NCI-H82 (cell line): ENCODE measurements around the gene CTDSPL.
"Not testable (repeated sequence)": the region's sequence is repeated elsewhere in the genome, so short reads cannot be mapped to it uniquely, and the experiment has no call there.

ENCODE experiments used
- DNase-seq: peaks from one replicate; lab custom pipeline; 2025; lab: John Stamatoyannopoulos, UW

Gene CTDSPL, protein sequence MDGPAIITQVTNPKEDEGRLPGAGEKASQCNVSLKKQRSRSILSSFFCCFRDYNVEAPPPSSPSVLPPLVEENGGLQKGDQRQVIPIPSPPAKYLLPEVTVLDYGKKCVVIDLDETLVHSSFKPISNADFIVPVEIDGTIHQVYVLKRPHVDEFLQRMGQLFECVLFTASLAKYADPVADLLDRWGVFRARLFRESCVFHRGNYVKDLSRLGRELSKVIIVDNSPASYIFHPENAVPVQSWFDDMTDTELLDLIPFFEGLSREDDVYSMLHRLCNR

DNA sequence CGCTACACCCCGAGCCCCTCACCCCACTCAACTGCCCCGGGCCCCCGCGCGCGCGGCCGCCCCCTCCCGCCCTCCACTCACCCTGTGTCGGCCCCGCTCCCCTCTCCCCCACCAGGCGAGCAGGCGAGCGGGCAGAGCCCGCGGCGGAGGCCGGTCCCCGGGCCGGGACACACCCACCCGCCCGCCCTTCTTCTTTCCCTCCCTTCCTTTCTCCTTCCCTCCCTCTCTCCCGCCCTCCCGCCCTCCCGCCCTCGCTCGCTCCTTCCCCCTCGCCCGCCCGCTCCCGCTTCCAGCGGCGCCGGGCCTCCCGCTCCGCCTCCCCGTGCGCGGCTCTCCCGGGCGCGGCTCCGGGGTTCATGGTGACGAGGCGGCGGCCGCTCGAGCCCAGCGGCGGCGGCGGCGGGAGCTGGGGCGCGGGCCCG, at the start of gene CTDSPL:
CTDSPL (plus strand) TSS at position 261 of the 422 bp plus-strand sequence. CDS start 320 bp downstream, outside the sequence.
- DNase-seq, result peak; percentile 59

DNA sequence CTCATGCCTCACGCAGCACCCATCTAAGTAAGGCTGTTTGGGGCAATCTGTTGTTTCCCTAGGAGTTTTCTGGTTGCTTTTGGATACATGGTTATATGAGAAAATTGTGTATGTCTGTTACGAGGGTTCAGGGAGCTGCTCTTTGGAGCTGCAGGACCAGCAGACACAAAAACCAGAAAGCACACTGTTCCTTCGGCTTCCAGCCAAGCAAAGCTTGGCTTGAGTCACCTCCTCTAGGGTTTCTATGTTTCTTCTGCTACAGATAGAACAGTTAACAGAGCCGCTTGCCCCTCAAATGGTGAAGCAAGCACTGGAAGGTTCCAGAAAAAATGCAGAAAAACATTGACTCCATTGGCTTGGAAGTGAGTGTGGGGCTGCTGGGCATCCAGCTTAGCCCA, 49.2 kb upstream of the CTDSPL start:
- no peak for DNase-seq

DNA sequence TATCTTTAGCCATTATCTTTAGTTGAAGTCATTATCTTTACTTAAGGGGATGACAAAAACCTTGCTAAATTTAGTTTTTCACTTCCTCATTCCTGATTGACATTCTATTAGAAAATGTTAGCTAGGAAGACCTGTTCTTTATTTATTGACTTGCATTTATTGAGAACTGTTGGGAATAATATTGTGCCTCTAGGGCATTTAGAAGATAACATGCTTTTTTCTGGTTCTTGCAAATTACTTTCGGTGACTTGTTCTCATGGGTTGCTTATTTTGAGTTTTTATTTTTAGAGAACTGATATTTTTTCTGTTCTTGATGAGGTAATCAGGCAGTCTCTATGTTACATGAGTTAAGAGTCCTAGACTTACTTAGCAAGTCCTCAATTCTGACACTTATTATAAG, 48.3 kb upstream of the CTDSPL start:
- DNase-seq, result no peak

DNA sequence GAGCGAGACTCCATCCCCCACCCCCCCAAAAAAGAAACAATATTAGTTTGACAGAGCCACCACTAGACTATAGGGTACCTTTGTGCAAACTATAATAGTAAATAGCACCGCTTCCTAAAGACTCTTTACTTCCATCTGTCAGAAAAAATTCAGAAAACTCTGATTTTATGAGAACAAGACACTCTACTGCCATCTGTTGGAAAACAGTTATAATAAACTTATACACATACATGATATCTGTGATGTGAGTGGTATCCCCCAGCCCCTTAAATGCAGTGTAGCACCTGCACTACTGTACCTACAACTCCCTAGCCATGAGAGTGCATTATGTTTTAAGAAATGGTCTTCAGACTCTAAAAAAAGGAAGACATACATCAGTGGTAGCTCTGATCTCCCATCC, 47.1 kb upstream of the CTDSPL start:
- peak; percentile 4 for DNase-seq

DNA sequence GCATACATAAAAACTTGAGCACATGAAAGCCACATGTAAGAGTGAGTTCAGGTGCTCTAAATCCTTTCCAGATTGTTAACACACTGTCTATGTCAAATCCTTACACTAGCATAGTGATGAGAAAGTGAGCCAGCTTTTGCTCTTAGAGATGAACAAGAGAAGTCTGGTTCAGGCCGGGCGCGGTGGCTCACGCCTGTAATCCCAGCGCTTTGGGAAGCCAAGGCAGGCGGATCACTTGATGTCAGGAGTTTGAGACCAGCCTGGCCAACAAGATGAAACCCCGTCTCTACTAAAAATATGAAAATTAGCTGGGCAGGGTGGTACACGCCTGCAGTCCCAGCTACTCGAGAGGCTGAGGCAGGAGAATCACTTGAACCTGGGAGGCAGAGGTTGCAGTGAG, 46.5 kb upstream of the CTDSPL start:
- not testable (repeated sequence) for DNase-seq

DNA sequence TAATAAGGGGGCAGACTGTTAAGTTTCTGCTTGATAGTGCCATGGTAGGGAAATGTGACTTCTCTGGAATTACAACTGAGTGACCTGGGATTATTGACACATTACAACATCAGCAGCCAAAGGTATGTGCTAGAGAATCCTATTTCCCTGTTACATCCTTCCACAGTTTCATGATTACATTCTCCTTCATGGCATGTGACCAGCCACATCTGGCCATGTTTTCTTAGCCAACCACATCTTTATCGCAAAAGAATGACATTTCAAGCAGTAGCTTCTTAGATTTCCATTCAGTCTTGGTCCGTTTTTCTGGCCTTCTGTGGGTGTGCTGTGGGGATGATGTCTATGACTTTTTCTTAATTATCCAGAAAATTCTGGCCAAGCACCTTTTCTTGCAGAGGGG, 45.4 kb upstream of the CTDSPL start:
- no peak for DNase-seq

DNA sequence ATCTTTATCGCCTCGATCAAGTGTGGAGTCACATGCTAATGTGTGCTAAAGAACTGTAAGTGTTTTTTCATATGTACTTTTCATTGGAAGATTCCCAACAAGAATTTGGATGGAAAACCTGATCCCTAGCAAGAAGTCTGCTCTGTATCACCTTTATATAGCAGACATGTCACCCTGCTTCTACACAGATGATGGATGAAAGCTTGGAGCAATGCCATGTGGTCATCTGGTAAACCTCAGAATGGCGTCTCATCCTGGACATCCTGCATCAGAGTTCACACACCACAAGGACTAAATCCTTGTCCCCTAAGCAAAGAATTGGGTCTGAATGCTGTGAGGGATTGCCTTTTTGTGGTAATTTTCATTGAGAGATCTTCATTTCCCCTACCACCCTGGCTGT, 42.1 kb upstream of the CTDSPL start:
- DNase-seq, result no peak

DNA sequence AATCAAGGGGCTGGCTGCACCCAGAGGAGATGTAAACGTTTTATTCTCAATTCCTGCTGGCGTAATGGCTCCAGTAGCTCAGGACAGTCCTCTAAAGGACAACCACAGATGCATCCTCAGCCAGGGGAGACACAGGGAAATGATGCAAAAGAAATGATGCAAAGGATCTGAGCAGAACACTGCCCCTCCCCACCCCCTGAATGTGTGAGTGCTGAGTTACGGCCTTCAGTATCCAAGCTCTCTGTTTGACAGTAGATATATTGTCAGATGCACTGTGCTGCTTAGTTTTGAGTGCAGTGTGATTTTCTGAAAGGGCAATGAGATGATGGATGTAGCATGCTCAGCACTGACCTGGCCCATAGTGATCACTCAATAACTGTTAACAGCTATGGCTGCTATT, 41.4 kb upstream of the CTDSPL start:
- no peak for DNase-seq

DNA sequence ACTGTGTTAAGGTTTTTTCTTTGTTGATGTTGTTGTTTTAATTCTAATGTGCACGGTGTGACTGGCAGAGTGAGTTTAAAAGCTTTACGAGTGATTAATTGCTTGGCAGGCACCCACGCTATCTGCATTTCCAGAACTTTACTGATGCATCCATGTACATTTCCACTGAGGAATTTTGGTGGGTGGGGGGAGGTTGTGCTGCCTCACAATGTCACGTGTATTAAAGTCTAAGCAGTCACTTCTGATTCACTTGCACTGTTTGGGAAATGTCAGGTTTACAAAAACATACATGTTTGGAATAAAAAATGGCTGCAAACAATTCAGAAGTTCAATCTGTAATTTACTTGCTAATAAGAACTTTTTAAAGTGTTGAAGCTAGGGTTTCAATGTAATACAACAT, 38.5 kb upstream of the CTDSPL start:
- DNase-seq, result no peak

DNA sequence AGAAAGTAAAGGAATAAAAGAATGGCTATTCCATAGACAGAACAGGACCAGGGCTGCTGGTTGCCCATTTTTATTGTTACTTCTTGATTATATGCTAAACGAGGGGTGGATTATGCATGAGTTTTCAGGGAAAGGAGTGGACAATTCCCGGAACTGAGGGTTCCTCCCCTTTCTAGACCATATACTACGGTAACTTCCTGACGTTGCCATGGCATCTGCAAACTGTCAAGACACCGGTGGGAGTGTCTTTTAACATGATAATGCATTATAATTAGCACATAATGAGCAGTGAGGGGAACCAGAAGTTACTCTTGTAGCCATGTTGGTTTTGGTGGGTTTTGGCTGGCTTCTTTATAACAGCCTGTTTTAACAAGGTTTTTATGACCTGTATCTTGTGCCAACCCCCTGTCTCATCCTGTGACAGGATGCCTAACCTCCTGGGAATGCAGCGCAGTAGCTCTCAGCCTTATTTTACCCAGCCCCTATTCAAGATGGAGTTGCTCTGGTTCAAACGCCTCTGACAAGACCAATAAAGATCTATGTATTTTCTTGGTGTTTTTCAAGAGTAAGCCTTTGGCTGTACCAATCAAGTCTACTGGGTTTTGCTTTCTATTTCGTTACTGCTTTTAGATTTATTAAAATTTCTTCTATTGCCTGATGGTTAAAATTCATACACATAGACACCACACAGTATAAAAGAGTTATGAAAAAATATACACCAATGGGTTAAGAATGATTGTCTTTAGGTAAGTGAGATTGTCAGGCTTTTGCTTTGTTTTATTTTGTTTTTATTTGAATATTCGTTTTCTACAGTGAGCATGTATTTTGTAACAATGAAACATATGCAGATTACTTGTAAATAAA, 37.4 kb upstream of the CTDSPL start:
- DNase-seq, result no peak

DNA sequence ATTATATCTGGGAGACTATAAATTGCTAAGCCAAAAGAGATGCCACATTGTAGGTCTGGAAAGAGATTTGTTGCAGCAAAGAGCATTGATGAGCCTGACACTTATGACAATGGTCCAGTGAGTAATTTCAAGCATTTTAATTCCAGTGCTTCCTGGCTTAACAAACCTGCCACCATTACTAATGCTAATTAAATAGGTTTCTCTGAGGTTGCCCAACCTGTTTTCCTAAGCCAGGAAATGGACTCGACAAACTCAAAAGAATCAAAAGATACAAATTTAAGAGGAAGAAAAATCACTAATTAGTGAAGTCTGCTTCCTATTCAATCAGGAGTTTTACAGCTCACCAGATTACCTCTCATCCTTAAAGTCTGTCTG, 36.7 kb upstream of the CTDSPL start:
- DNase-seq, result no peak

DNA sequence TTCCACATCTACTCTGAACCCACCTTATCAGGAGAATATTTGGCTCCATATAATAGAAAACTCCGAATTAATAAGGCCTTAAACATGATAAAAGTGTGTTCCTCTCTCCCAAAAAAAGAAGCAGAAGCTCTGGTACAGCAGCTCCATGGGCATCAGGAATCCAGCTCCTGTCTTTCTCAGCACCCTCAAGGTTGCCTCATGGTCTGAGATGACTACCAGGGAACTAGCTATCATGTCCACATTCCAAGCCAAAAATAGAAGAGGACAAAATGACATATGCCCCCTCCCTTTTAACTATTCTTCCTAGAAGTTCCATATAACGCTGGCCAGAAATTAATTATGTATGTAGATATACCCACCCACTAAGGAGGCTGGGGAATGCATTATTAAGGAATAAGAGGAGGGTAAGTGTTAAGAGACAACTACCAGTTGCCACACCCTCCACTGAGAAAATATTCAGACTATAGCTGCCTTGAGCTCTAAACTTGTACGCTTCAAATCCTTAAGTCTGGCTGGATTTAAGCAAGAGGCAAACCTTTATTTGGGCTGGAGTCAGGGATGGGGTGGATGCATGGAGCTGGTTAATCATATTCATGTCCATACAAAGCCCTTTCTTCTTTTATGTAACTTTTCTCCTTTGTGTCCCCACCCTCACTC, 35.8 kb upstream of the CTDSPL start:
- DNase-seq, result no peak

DNA sequence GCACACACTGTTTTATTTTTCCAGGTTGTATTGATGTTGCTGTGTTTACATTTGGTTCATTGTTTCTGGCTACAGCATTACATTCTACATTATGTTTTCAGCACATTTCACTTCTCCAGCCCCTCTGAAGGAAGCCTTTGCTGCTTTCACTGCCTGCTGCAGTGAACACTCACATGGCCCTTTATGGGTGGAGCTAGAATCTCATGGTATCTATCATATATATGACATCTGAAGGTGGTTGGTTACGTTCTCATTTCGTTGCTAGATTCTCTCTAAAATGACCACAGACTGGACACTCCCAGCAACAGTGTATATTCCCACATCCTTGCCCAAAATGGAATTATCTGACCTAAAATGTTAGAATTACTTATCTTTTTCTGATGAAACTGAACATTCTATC, 35.2 kb upstream of the CTDSPL start:
- DNase-seq, result no peak

DNA sequence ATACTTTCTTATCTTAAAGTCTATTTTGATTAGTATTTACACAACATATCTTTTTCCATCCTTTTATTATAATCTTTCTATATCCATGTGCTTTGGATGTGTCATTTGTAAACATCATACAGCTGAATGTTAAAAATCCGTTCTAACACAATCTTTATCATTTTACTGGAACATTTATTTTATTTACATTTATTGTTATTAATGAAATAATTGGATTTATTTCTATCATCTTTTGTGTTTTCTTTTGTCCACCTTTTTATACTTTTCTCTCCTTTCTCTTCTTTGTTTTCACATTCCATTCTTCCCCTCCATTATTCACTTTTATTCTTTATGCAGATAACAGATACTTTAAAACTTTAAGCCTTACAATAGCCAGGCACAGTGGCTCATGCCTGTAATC, 34.7 kb upstream of the CTDSPL start:
- no peak for DNase-seq

DNA sequence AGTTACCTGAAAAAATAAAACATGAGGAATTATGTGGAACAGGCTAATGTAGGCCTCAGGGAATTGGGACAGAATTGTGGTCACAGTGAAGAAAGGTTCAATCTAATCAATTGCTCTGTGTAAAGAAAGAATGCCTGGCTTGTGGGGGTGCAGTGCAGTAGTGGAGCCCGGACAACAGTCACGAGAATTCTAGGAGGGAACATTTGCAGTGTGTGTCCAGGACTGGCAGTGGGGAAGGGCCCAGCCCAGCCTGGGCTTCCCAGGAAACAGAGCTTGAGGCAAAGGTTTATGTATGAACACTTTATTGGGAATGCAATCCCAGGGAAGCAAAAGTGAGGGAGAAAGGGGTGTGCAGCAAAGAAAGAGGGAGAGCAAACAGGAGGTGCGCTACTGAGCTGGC, 29.2 kb upstream of the CTDSPL start:
- no peak for DNase-seq

DNA sequence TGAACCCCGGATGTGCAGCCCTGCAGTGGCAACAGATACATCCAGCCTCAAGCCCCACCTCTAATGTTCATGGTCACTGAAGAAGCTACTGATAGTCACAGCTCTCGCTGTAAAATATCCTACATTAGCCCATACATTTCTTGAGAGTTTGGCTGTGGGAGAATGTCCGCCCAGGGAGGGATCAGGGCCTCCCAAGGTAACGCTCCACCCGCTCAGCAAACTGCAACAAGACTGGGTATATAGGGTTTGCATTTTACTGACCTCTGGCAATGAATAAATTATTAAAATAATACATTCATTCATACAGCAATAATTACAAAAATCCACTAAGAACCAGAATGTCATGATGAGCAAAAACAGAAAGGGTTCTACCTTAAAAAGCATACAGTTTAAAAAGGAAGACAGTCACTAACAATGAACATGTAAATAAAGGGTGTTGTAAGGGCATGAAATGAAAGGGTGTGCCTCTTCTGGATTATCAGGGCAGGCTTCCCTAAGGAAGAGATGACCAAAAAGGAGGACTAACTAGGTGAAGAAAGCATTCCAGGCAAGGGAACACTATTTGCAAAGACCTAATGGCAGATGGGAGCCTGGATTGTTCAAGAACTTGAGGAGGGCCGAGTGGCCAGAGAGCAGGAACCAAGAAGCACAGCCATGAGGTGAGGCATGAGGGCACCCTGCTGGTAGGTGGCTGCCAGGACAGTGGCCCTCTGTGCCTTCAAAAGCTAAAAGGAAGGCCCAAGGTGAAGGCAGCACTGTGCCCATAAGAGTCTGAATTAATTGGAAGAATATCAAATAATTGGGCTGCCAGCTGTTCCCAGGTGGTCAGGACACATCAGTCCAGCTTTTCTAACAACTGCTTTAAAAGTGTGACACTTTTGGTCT, 28.1 kb upstream of the CTDSPL start:
- DNase-seq, result peak; percentile 29

DNA sequence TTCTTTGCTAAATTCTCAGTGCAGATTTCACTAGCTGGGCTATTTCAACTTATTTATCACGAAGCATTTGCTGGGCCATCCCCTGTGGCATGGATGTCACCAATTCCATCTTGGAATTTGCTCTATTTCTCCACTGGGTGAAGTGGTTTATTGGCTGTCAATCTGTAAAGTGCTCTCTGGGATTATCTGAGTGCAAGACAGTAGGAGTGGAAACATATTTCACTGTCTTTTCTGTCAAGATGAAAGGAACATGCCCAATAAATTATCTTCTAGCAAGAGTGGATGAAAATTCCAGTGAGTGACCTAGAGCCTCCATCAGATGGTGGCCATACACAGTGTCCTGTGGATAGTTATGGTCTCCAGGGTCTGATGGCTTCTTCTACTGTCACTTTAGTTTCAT, 25.1 kb upstream of the CTDSPL start:
- no peak for DNase-seq

DNA sequence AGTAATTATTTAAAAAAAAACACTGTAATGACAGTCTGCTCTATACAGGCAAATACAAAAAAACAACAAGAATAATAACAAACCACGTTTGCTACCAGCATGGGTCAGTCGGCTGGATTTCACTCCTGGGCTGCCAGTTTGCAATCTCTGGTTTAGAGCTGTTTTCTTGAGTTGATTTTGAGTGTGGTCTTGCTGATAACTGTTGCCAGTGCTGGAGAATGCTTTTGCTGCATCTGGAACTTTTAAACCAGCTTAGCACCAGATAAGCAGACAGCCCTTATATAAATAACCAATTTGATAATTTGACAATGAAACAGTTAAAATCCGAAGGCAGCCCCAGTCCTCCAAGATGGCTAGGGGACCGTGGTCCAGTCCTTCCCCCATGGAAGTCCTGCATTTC, 14.0 kb upstream of the CTDSPL start:
- DNase-seq, result no peak

DNA sequence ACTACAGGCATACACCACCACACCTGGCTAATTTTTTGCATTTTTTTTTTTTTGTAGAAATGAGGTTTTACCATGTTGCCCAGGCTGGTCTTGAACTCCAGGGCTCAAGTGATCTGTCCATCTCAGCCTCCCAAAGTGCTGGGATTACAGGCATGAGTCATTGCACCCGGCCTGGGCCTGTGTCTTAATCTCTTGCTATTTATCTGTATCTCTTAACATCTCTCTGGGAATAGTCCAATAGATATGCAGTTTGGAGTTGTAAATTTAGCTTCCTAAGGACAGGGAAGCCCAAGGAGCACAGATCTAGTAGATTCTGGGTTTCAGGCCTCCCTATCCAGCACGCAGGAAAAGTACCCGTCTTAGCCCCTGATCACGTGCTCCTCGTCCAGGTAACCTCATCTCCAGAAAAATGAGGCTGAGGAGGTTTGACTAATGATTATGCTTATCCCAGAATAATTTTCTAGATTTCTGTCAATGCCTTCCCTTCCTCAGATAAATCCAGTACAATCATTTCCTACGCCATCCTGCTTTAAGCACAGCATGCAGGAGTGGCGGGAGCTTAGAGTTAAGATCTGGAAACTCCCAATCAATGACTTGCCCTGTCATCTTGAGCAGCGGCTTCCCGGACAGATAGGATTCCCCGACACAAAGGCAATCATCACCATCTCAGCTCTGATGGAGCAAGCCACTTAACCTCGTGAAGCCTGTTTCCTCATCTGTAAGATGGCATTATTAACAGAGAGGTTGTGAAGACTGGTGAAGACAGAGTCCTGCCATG, 12.3 kb upstream of the CTDSPL start:
- DNase-seq, result no peak

DNA sequence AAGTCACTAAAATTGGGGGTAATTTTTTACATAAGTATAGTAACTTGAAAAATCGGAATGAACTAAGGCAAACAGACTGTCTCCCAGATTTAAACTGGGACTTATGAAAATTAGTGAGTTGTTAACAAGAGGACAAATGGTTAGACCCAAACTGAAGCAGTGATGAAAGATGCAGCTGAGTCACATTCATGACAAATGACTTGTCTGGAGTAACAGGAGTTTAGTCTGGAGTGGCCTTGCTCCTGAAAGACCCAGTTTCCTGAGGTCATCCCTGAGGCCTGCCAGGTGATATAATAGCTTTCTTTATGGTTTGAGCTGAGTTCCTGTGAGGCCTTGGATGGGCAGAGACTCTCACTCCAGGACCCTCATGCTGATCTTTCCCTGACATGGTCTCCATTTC, 9.6 kb upstream of the CTDSPL start:
- no peak for DNase-seq

DNA sequence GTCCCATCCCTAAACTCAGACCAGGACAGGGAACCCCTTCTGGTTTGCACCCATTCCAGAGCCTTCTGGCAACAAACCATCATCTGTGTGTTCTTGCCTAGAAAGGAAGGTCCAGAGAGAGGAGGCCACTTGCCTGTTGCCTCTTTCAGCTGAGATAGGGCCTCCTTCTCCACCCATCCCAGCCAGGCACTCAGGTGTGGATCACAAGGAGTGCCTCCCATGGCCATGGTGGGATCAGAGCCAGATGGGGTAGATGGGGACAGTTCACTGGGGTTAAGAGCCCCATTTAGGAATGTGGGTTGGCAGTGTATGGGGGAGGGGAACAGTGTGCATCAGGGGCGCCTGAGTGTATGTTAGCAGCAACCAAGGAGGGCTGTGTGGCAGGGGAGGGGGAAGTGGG, 8.9 kb upstream of the CTDSPL start:
- DNase-seq, result no peak
